PC-9 (cell line): ENCODE data around the gene APEH. TPM values are rescaled to one million over a fixed set of nuclear protein-coding genes. Genes with fewer than 3 reads are reported as not detected.

Experiments
- BruUV-seq: library from RNA; stranded (reverse); fragments of 400-500 nt; replicated peaks from 2 replicates; lab custom pipeline; 2021; lab: Mats Ljungman, UMichigan
- CTCF ChIA-PET: fragments of 300-600 bp; sonication (Branson Sonifier 250); formaldehyde crosslinking; loops from one replicate; lab custom pipeline; 2022; ENCODE audit warnings: antibody characterized with exemption; lab: Charles Lee
- POLR2A ChIA-PET: fragments of 300-600 bp; sonication (Branson Sonifier 250); formaldehyde crosslinking; loops from one replicate; lab custom pipeline; 2022; ENCODE audit warnings: antibody characterized with exemption; ENCODE audit not compliant: unreplicated experiment; lab: Charles Lee
- DNase-seq, 2 experiments: peaks; one replicate each; pipeline versions ENCODE4 v3.0.0 to v3.0.0-alpha.2; 2015 to 2022; ENCODE audit warnings: mixed read lengths in 1 of 2
- H2AFZ ChIP-seq: fragments of 200-600 bp; sonication (generic); 2 replicates; pipeline ENCODE4 v1.8.1; 2017; ENCODE audit warnings: antibody characterized with exemption
- H3F3A ChIP-seq: fragments of 200-600 bp; sonication (generic); 2 replicates; pipeline ENCODE4 v1.8.1; 2017; ENCODE audit warnings: antibody characterized with exemption, mild to moderate bottlenecking, low read depth; ENCODE audit not compliant: insufficient read depth
- H3K27ac ChIP-seq: fragments of 200-600 bp; sonication (generic); 2 replicates; pipeline ENCODE4 v1.6.1; 2016; ENCODE audit warnings: mixed run types
- H3K27me3 ChIP-seq: fragments of 200-600 bp; sonication (generic); 2 replicates; pipeline ENCODE4 v1.6.1; 2016; ENCODE audit warnings: low read depth, mixed run types; ENCODE audit not compliant: insufficient read depth
- H3K36me3 ChIP-seq: fragments of 200-600 bp; sonication (generic); 2 replicates; pipeline ENCODE4 v1.6.1; 2016; ENCODE audit warnings: low read depth, mixed run types
- H3K4me1 ChIP-seq: fragments of 200-600 bp; sonication (generic); replicated peaks from 2 replicates; pipeline ENCODE4 v1.6.1; 2016; ENCODE audit warnings: mixed run types; ENCODE audit not compliant: insufficient read depth
- H3K4me2 ChIP-seq: fragments of 200-600 bp; sonication (generic); 2 replicates; pipeline ENCODE4 v1.6.1; 2017; ENCODE audit warnings: mixed run types
- H3K4me3 ChIP-seq: fragments of 200-600 bp; sonication (generic); 2 replicates; pipeline ENCODE4 v1.6.1; 2016; ENCODE audit warnings: mixed run types
- H3K79me2 ChIP-seq: fragments of 200-600 bp; sonication (generic); 2 replicates; pipeline ENCODE4 v1.6.1; 2017; ENCODE audit warnings: low read depth, mixed run types
- H3K9me2 ChIP-seq: fragments of 200-600 bp; sonication (generic); 2 replicates; pipeline ENCODE4 v1.8.1; 2017; ENCODE audit warnings: mild to moderate bottlenecking; ENCODE audit not compliant: insufficient read depth
- H3K9me3 ChIP-seq: fragments of 200-600 bp; sonication (generic); 2 replicates; pipeline ENCODE4 v1.8.1; 2016; ENCODE audit warnings: low read depth; ENCODE audit not compliant: insufficient read depth
- H4K20me1 ChIP-seq: fragments of 200-600 bp; sonication (generic); 2 replicates; pipeline ENCODE4 v1.8.1; 2017; ENCODE audit not compliant: insufficient read depth
- CTCF ChIP-seq: fragments of 200-600 bp; sonication (generic); conservative IDR thresholded peaks from 2 replicates; pipeline ENCODE4 v1.6.1; 2017; ENCODE audit warnings: mixed run types, antibody characterized with exemption, mild to moderate bottlenecking, moderate library complexity
- EZH2 ChIP-seq: fragments of 200-600 bp; sonication (generic); IDR thresholded peaks from 2 replicates; pipeline ENCODE4 v1.8.0; 2017; ENCODE audit warnings: antibody characterized with exemption, low read depth
- intact Hi-C: fragments of 100-400 bp; cut with micrococcal nuclease; formaldehyde crosslinking; loops from one replicate; pipeline ENCODE4 v1.10.0; 2022; ENCODE audit not compliant: unreplicated experiment
- total RNA-seq: library from RNA; stranded (reverse); gene quantifications from 2 replicates; pipeline ENCODE4 v1.2.3, GENCODE V29; 2021

The APEH gene
- total RNA-seq, 1 experiment from 2014 or later, result 131 TPM

- TF ChIP-seq EZH2 (no peak), CTCF (no peak)
- POLR2A ChIA-PET, result no interaction called here
Measured at GRCh38 chr3:49712631-49713317, 38.6 kb downstream of the APEH start.

GRCh38 chr3:49713336-49714105 lies 39.4 kb downstream of the APEH start:
- no peak overlapping the region for H3K27ac ChIP-seq
- DNase-seq, result no peak
- H3F3A ChIP-seq, result peaks cover 8% of the 10 kb centered on the region; the same call in 1 of the 2 replicates
- POLR2A ChIA-PET, result no interaction called here
- H3K4me1 ChIP-seq, result no peaks in the 10 kb centered on the region
- H2AFZ ChIP-seq, result no peak overlapping the region
- intact Hi-C loops, result loop anchor here (10.0 kb wide), 1 partner anchor 391 kb away; no protein-coding TSS in a partner anchor
- H3K27me3 ChIP-seq, result no peaks in the 10 kb centered on the region
- no peak overlapping the region for H3K4me2 ChIP-seq
- H3K4me3 ChIP-seq, result no peak overlapping the region
- no peaks in the 10 kb centered on the region for H4K20me1 ChIP-seq
- H3K79me2 ChIP-seq, result no peaks in the 10 kb centered on the region
- CTCF ChIA-PET, result no interaction called here
- no peaks in the 10 kb centered on the region for H3K9me2 ChIP-seq
- H3K36me3 ChIP-seq, result no peaks in the 10 kb centered on the region
- no TSS peak for BruUV-seq
- H3K9me3 ChIP-seq, result no peaks in the 10 kb centered on the region
- TF ChIP-seq CTCF (no peak), EZH2 (no peak)

More at GRCh38 chr3:49712631-49713317, 38.6 kb downstream of the APEH start:
- Histone ChIP-seq H3K27ac (no peak overlapping the region), H2AFZ (no peak overlapping the region), H3K9me2 (no peaks in the 10 kb centered on the region), H3K36me3 (no peaks in the 10 kb centered on the region), H3K4me3 (no peak overlapping the region), H3K79me2 (no peaks in the 10 kb centered on the region), H3K4me1 (no peaks in the 10 kb centered on the region), H3K4me2 (no peak overlapping the region), H4K20me1 (no peaks in the 10 kb centered on the region), H3F3A (peaks cover 8% of the 10 kb centered on the region; the same call in 1 of the 2 replicates), H3K27me3 (no peaks in the 10 kb centered on the region), H3K9me3 (no peaks in the 10 kb centered on the region)
- CTCF ChIA-PET, result interaction anchor here (0.6 kb wide), 1 partner anchor 89 kb away, joined by 4 read pairs; no protein-coding TSS in a partner anchor
- DNase-seq, result no peak
- BruUV-seq, result no TSS peak
- intact Hi-C loops, result loop anchor here (10.0 kb wide), 1 partner anchor 392 kb away; no protein-coding TSS in a partner anchor

GRCh38 chr3:49714728-49715550 lies 40.8 kb downstream of the APEH start:
- Histone ChIP-seq H3K79me2 (no peaks in the 10 kb centered on the region), H3F3A (peaks cover 8% of the 10 kb centered on the region; the same call in 1 of the 2 replicates), H3K4me2 (no peak overlapping the region), H3K9me3 (no peaks in the 10 kb centered on the region), H3K36me3 (no peaks in the 10 kb centered on the region), H4K20me1 (no peaks in the 10 kb centered on the region), H3K4me3 (no peak overlapping the region), H3K9me2 (no peaks in the 10 kb centered on the region), H2AFZ (no peak overlapping the region), H3K4me1 (no peaks in the 10 kb centered on the region), H3K27me3 (no peaks in the 10 kb centered on the region), H3K27ac (no peak overlapping the region)
- no peak for TF ChIP-seq CTCF
- intact Hi-C loops, result loop anchor here (10.0 kb wide), 1 partner anchor 390 kb away; no protein-coding TSS in a partner anchor
- no peak for DNase-seq
- CTCF ChIA-PET, result no interaction called here
- POLR2A ChIA-PET, result no interaction called here
- no TSS peak for BruUV-seq
